ENCODE measurements around the gene SNN.

Gene SNN

DNA sequence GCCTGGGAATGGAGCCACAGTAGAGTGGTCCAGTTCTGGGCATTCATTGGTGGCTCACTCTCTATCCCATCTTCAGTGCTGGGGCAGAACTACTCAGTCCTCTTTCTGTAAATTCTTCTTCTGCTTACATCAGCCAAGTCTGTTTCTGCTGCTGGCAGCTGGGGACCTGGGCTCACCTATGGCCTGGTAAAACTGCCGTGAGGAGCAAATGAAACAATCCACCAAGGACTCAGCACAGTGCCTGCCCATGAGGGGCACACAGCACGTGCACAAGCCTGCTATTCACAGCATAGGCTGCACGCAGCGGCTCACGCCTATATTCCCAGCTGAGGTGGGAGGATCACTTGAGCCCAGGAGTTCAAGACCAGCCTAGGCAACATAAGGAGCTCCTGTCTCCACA lies 30.9 kb upstream of the SNN start:
- Histone ChIP-seq H3K36me3 (ENCODE audit: control insufficient read depth, low read length) (no peaks in the 10 kb centered on the region), H3K27ac (ENCODE audit: low read depth, low read length) (no peak overlapping the region), H3K4me2 (ENCODE audit: low read length) (no peak overlapping the region)

DNA sequence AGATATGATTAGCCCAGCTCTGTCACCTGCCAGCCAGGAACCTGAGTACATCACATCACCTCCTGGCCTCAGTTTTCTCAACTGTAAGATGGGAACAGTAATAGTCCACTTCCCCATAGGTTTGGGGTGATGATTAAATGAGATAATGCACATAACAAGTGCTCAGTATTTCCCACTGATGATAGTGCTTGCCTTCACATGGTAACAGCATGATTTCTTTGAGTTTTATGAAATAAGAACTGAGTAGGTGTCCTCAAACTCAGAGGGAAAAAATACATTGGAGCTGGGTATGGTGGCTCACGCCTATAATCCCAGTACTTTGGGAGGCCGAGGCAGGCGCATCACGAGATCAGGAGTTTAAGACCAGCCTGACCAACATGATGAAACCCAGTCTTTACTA lies 30.1 kb upstream of the SNN start:
- peaks cover 55% of the 10 kb centered on the region for H3K4me1 ChIP-seq (ENCODE audit: control insufficient read depth, low read length)
- no peak overlapping the region for H3K4me3 ChIP-seq (ENCODE audit: low read length)
- no peaks in the 10 kb centered on the region for H3K27me3 ChIP-seq (ENCODE audit: control insufficient read depth, low read length)
- TF ChIP-seq EZH2phosphoT487 (IDR thresholded peaks at IDR 0.05; ENCODE audit: borderline replicate concordance, low read length), result no peak
- no peaks in the 10 kb centered on the region for H3K79me2 ChIP-seq (ENCODE audit: control insufficient read depth, low read length)
- peaks cover 3% of the 10 kb centered on the region; the same call in 1 of the 2 replicates for H3F3A ChIP-seq (ENCODE audit: control insufficient read depth, insufficient read depth)
- no peaks in the 10 kb centered on the region for H3K9me3 ChIP-seq (ENCODE audit: control insufficient read depth, insufficient read depth, low read length)
- no peaks in the 10 kb centered on the region for H3K9me2 ChIP-seq (replicated peaks; ENCODE audit: control insufficient read depth, low read length)
- no peaks in the 10 kb centered on the region for H4K20me1 ChIP-seq (ENCODE audit: control insufficient read depth, insufficient read depth, low read depth, low read length)
- no peak overlapping the region for H3K4me2 ChIP-seq (ENCODE audit: low read length)
- no peak overlapping the region for H3K27ac ChIP-seq (ENCODE audit: low read depth, low read length)
- H3K36me3 ChIP-seq (ENCODE audit: control insufficient read depth, low read length), result no peaks in the 10 kb centered on the region

More for the DNA sequence above, 30.9 kb upstream of the SNN start:
- Histone ChIP-seq H3K79me2 (ENCODE audit: control insufficient read depth, low read length) (no peaks in the 10 kb centered on the region), H4K20me1 (ENCODE audit: control insufficient read depth, insufficient read depth, low read depth, low read length) (no peaks in the 10 kb centered on the region), H3K4me1 (ENCODE audit: control insufficient read depth, low read length) (peaks cover 57% of the 10 kb centered on the region), H3K27me3 (ENCODE audit: control insufficient read depth, low read length) (no peaks in the 10 kb centered on the region), H3K9me2 (replicated peaks; ENCODE audit: control insufficient read depth, low read length) (no peaks in the 10 kb centered on the region), H3K9me3 (ENCODE audit: control insufficient read depth, insufficient read depth, low read length) (no peaks in the 10 kb centered on the region), H3F3A (ENCODE audit: control insufficient read depth, insufficient read depth) (peaks cover 3% of the 10 kb centered on the region; the same call in 1 of the 2 replicates), H3K4me3 (ENCODE audit: low read length) (no peak overlapping the region)
- TF ChIP-seq, protein P1, sequence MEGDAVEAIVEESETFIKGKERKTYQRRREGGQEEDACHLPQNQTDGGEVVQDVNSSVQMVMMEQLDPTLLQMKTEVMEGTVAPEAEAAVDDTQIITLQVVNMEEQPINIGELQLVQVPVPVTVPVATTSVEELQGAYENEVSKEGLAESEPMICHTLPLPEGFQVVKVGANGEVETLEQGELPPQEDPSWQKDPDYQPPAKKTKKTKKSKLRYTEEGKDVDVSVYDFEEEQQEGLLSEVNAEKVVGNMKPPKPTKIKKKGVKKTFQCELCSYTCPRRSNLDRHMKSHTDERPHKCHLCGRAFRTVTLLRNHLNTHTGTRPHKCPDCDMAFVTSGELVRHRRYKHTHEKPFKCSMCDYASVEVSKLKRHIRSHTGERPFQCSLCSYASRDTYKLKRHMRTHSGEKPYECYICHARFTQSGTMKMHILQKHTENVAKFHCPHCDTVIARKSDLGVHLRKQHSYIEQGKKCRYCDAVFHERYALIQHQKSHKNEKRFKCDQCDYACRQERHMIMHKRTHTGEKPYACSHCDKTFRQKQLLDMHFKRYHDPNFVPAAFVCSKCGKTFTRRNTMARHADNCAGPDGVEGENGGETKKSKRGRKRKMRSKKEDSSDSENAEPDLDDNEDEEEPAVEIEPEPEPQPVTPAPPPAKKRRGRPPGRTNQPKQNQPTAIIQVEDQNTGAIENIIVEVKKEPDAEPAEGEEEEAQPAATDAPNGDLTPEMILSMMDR (IDR thresholded peaks at IDR 0.05; ENCODE audit: low read depth, low read length, poor library complexity, severe bottlenecking), result no peak
- no peak for TF ChIP-seq EZH2phosphoT487 (IDR thresholded peaks at IDR 0.05; ENCODE audit: borderline replicate concordance, low read length)

DNA sequence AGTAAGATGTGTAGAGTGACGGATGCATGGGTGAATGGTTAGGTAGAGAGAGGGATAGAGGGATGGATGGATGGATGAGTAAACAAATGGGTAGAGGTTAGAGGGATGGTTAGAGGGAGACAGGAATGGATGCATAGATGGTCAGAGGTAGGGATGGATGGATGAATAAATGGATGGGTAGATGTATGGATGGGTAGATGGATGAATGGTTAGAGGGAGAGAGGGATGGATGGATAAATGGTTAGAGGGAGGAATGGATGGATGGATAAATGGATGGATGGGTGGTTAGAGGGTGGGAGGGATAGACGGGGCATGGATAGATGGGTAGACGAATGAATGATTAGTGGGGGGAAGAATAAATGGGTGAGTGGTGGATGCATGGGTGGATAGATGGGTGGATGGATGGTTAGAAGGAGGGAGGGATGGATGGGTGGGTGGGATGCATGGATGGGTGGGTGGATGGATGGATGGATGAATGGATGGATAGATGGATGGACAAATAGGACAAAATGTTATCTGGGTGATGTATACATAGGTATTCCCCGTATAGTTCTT lies 29.2 kb upstream of the SNN start:
- Histone ChIP-seq H3K79me2 (ENCODE audit: control insufficient read depth, low read length) (no peaks in the 10 kb centered on the region), H3K36me3 (ENCODE audit: control insufficient read depth, low read length) (no peaks in the 10 kb centered on the region), H3K4me2 (ENCODE audit: low read length) (no peak overlapping the region), H3F3A (ENCODE audit: control insufficient read depth, insufficient read depth) (peaks cover 2% of the 10 kb centered on the region; the same call in 1 of the 2 replicates), H3K9me2 (replicated peaks; ENCODE audit: control insufficient read depth, low read length) (no peaks in the 10 kb centered on the region), H3K27me3 (ENCODE audit: control insufficient read depth, low read length) (no peaks in the 10 kb centered on the region), H3K4me1 (ENCODE audit: control insufficient read depth, low read length) (peaks cover 45% of the 10 kb centered on the region), H3K27ac (ENCODE audit: low read depth, low read length) (no peak overlapping the region), H4K20me1 (ENCODE audit: control insufficient read depth, insufficient read depth, low read depth, low read length) (no peaks in the 10 kb centered on the region), H3K4me3 (ENCODE audit: low read length) (no peak overlapping the region), H3K9me3 (ENCODE audit: control insufficient read depth, insufficient read depth, low read length) (no peaks in the 10 kb centered on the region)
- no peak for TF ChIP-seq EZH2phosphoT487 (IDR thresholded peaks at IDR 0.05; ENCODE audit: borderline replicate concordance, low read length)
- TF ChIP-seq, protein P1 (IDR thresholded peaks at IDR 0.05; ENCODE audit: low read depth, low read length, poor library complexity, severe bottlenecking), result no peak

Data from DOHH2 (cell line).